GM19372 (cell line): ENCODE results near the gene ALG5.

Source experiments
- ATAC-seq: cut with Tn5 transposase; IDR thresholded peaks from one replicate; pipeline ENCODE4 v1.9.1; 2021; ENCODE audit warnings: mild to moderate bottlenecking, low read depth, moderate library complexity; ENCODE audit not compliant: unreplicated experiment

Gene ALG5

DNA sequence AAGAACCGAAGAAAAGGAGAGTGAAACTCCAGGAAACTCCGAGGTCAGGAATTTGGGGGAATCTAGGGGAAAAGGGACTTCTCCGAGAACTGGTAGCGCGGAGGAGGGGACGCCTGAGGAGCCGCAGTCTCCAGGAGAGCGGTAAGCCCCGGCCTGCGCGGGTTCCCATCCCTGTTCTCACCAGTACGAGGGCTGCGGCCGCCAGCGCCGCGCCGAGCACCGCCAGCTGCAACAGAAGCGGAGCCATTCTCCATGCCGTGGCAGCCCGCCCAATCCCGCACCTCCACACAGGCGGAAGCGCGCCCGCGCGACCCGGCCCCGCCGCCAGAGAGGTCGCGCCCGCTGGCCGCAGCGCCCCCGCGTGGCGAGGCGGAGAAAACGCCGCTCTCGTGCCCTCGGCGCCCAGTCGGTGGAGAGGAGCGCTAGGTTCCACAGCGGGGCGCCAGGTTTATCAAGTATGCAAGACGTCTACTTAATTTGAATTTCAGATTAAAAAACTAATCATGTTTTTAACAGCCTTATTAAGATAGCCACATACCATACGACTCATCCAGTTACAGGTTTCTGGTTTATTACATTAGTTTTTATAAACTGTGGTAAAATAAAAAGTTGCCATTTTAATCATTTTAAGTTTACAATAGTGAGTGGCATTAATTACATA is at the start of gene ALG5:
Gene ALG5, minus strand, starts transcription at position 287 of the 661 bp plus-strand sequence. Its CDS starts 40 bp downstream, at position 247.
- ATAC-seq, result peak; percentile 61

DNA sequence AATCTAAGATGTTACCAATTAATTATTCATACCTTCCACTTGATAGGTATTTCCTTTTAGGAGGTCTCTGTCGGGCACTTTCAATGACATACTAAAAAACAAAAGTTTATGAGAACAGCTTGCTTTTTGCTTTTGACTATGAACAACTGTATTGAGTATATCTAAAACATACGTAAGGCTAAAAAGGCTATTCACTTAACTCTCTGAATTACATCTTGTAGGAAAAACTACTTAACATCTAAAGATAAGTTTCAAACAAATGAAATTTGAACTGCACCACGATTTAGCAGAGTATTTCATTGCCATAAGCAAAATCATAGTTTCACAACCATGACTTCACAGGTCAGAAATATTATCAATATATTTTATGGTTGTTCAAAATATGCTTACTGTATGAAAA is 48.7 kb upstream of the ALG5 start:
- ATAC-seq, result no peak

- ATAC-seq, result no peak
These were observed 47.9 kb upstream of the ALG5 start for GRCh38 chr13:37047032-37047431.

GRCh38 chr13:37046062-37046461 is 46.9 kb upstream of the ALG5 start:
- ATAC-seq, result no peak

DNA sequence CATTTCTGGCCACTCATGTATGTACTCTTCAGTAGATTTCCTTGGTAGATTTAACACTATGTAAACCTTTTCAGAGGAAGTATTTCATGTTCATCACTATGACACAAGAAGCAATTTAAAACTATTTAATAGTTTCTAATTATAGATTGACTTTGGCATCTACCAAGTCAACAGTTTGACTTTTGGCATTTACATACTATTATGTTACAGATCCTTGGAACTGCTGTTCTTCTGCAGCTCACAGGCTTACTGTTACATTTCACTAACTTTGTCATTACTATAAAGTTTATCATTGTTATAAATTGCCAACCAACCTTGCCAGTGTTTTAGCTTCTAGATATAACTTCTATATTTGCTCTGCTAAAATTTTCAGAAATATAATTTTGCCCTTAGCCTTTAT is 41.6 kb upstream of the ALG5 start:
- no peak for ATAC-seq

DNA sequence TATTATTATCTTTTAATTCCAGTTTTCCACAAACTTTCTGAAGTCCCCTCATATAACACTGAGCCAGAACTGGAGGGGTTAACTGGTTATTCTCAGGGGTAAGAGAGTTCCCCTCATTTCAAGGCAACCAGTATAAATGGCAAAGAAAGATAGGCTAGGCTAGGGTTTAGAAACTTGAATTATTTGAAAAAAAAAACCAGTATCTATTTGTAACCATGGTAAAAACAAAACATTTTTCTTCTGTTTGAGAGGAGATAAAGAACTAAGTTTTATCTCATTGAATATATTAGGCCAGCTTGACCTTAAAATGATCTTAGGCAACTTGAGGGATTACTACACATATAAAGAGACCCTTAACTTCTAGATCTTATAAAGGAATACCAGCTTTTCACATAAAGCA is 40.8 kb upstream of the ALG5 start:
- no peak for ATAC-seq

DNA sequence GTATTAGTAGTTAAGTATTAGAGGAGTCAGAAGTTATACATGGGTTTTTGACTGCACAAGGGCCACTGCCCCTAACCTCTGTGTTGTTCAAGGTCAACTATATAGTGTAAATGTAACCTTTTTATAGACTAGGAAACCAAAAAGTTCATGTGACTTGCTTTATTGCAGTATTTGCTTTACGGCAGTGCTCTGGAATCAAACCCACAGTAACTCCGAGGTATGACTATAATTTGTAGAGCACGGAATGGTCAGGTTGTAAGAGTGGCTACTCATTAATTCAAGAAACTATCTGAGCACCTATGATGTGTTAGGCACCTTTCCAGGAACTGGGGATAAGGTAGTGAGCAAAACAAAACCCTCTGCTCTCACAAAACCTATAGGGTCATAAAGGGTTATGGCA is 38.1 kb upstream of the ALG5 start:
- ATAC-seq, result no peak

DNA sequence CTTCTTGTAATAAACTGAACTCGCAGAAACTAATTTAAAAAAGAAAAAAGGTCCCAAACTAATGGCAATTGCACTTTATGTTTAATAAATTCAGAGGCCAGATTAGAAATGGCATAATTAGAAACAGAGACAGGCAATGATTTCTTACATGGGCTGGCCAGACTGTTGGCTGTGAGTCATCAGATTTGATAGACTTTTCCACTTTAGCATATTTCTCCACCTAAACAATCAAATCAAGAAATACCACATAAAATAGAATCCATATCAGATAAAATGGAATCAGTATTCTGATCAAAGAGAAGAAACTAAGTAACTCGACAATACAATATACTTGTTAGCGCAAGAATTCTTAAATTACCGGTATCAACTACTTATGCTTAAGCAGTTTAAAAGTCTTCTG is 30.5 kb upstream of the ALG5 start:
- ATAC-seq, result no peak

DNA sequence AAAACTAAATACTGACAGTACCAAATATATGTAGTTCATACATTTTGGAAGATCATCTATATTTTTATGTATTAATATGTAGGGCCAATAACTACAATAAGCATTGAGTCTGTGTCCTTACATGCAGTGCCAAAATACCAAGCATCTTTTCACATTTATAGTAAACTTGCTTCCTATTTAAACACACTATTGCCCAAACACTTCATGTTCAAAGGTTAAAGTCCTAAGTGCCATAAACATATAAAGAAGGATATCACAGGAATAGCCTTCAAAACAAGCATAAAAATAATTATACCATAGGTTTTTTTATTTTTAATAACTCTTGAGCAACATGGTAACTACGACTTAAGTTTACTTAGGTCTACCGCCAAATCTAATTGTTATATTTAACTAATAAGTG is 28.5 kb upstream of the ALG5 start:
- no peak for ATAC-seq

DNA sequence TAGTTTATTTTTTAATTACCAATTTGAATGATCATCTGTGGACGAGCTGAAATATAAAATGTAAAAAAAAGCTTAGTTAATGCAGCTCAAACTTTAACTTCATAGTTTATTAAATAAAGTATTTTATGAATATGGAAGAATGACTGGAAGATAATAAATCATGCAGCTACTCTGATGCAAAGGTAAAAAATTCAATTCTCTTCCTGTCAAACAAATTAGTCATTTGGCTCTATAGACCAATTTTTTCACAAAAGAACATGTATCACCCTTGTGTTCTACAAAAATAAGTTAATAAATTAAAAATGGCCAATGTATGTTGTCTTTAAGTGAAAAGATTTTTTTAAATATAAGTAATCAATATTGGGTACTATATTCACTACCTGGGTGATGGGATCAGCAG is 27.6 kb upstream of the ALG5 start:
- no peak for ATAC-seq

GRCh38 chr13:37023871-37024270 is 24.7 kb upstream of the ALG5 start:
- ATAC-seq, result no peak

GRCh38 chr13:37014609-37015008 is 15.5 kb upstream of the ALG5 start:
- ATAC-seq, result no peak

DNA sequence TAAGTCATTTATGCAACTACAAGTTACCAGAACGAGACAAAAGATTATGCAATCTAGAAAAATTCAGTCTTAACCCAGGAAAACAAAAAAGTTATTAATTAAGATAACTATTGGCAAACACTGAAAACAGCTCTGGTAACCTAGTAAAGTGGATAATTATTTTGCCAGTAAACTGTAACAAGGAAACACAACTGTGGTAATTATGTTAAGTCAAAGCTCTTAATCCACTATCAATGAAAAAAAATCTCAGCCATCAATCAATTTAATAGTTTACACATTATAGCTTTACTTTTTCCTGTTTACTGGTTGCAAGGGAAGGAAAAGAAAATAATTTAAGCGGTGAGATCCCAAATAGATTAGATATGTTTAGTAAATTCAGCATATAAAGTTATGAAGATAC is 12.6 kb upstream of the ALG5 start:
- no peak for ATAC-seq

DNA sequence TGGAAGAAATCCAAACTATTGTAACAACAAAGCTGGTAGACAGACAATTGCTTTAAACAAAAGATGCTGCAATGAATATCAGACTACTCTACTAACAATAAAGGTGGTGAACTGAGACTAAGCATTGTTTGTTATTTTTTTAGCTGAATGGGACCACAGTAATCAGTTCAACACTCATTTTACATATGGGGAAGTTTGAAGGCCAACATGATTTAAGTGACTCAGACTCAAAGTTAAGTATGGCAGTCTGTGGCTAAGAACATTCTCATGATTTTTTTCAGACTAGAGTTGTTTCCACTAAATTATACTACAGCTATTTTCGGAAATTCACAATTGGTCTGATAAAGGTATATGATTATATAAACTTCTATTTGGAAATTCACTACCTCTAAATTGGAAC is 11.9 kb upstream of the ALG5 start:
- ATAC-seq, result no peak

- ATAC-seq, result no peak
These were observed 11.3 kb upstream of the ALG5 start for GRCh38 chr13:37010424-37010823.

DNA sequence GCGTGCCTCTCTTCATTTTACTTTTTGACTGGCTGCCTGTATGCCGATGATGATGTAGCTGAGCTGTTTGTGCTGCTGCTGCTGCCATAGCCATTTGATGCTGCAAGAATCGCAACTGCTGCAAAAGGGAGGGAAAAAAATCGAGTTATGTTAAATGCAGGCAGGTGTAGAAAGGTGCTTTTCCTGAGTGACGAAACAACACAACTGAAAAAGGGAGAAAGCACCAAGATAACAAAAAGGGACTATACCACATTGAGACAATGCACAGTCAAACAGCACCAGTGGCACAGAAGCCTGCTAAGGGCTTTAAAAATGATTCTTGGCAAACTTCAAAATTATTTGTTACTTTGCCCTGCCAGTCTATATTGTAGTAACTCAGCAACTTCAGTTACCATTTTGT is 10.6 kb upstream of the ALG5 start:
- ATAC-seq, result no peak

- ATAC-seq, result no peak
These were observed 2.7 kb upstream of the ALG5 start for GRCh38 chr13:37001921-37002250.

GRCh38 chr13:36998624-36999041 is 507 bp downstream of the ALG5 start:
- no peak for ATAC-seq

DNA sequence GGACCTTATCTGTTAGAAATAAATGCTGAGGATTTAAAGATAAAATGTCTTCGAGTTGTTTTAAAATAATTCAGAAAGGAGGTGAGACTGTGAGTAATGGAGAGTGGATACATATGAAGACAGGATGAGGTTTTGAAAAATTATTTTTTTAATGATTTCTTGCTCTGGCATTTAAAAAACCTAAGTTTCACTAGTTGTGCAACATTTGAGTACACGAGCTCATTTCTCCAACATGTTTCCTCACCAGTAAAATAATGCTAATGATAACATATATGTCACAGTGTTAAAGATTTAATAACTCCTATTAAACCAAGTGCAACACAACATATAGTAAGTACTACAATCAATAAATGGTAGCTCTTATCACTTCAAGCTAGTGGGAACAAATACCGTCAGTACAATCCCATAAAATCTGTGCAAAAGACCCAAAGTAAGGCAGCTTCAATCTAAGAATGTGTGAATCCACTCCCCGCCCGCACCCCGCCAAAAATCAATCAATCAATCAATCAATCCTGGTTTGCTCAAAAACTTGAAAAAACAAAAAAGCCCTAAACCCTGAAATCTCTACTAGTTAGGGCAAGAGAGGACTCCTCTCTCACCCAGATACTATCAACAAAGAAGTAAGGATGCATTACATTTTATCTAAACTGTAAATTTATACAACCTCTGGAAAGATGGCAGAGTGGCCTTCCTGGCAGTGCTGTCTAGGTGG is 1.3 kb downstream of the ALG5 start:
- no peak for ATAC-seq

DNA sequence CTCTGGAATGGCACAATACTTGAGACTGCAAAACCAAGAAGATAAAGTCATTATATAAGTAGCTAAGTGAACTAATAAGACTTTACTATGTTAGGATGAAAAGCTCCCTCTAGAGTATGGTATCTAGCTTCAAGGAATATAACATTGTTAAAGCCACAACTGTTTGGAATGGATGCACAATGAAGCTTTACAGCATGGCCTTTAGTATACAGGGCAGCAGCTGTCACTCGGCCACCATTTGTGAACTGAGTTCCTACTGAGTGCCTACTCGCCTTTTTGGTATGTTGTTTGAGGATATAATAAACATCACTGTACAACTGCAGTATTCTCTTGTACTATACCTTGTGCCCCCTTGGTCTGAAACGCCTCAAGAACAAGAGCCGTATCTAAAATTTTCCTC is 6.8 kb downstream of the ALG5 start:
- no peak for ATAC-seq

DNA sequence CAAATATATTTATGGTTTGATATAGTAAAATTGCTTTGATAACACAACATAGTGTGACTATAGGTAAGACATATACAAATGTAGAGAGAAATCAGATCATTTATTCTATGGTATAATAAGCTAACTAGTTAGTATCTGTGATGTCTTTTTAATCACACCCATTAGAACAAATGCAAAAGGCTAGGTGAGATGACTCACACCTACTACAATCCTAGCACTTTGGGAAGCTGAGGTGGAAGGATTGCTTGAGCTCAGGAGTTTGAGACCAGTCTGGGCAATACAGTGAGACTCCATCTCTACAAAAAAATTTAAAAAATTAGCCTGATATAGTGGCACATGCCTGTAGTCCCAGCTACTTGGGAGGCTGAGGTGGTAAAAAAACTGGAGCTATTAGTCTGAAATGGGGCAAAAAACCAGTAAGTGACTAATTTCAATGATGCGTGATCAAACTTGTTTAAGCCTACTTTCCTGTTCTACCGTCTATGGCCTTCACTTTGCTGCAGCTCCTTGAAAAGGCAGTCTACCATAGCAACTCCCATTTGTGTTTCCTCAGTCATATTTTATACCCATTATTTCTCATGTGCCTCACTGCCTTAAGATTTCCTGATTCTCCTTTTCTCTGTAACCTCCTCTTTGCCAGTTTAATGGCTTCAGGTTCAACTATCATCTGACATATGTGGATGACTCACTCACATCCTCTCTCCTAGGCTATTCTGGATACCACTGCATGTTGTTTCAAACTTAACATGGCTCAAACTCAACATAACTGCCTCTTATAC is 12.5 kb downstream of the ALG5 start:
- ATAC-seq, result no peak
